ENCODE data around the gene SKI. TPM values are rescaled to one million over a fixed set of nuclear protein-coding genes. Genes with fewer than 3 reads are reported as not detected.

The SKI gene
- total RNA-seq, 6 donors from 2014 or later, result 57.3 to 108 (median 96.9) TPM

DNA sequence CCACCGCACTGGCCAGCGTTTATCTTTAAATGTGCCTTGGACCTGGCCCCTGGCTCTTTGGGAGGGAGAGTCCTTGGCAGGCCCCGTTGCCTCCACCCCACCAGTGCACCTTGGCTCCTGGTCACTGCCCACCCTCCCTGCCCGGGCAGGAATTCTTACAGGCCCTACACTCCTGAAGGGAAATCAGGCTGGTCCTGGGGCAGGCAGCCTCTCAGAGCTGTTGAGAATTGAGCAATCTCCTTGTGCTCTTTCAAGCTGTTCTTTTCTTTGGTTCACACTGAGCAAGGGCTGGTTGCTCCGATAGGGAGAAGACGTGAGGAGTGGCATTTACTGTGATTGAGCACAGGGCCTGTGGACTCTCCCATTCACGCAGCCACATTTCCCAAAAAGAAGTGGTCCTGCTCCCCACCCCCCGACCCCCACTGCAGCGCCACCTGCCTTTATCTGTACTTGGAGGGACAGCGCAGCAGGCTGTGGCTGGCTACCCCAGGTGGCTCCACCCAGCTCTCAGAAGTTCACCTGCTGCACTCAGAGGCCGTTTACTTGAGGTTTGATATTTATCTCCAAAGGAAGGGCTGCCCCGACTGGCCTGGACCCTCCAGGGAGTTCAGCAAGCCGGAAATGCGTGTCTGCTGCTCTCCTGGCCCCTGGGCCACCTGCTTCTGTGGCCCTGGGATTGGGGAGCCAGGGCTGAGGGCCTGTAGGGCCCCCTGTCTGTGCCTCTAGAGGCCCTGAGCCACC is 47.8 kb downstream of the SKI start:
- H3K9me3 ChIP-seq, result no peaks in the 10 kb centered on the region
- peaks cover 89 to 95% (median 94%) of the 10 kb centered on the region in 4 donors for H3K4me1 ChIP-seq
- WGBS, 2 donors, result 33 to 47% methylated on average over 6 to 14 of the region's 14 CpGs
- ATAC-seq (ENCODE audit: low FRiP score in 2 of 2) (peak; percentile 50 to 81), DNase-seq (peak; percentile 21 to 84)
- no peak for TF ChIP-seq POLR2AphosphoS5 (IDR thresholded peaks at IDR 0.05)
- TF ChIP-seq, protein P1, sequence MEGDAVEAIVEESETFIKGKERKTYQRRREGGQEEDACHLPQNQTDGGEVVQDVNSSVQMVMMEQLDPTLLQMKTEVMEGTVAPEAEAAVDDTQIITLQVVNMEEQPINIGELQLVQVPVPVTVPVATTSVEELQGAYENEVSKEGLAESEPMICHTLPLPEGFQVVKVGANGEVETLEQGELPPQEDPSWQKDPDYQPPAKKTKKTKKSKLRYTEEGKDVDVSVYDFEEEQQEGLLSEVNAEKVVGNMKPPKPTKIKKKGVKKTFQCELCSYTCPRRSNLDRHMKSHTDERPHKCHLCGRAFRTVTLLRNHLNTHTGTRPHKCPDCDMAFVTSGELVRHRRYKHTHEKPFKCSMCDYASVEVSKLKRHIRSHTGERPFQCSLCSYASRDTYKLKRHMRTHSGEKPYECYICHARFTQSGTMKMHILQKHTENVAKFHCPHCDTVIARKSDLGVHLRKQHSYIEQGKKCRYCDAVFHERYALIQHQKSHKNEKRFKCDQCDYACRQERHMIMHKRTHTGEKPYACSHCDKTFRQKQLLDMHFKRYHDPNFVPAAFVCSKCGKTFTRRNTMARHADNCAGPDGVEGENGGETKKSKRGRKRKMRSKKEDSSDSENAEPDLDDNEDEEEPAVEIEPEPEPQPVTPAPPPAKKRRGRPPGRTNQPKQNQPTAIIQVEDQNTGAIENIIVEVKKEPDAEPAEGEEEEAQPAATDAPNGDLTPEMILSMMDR (IDR thresholded peaks at IDR 0.05), result no peak
- peak in 1 of 4 donors; percentile 2 for TF ChIP-seq EP300 (IDR thresholded peaks at IDR 0.05)
- H3K27me3 ChIP-seq, result no peaks in the 10 kb centered on the region
- no peak overlapping the region for H3K4me3 ChIP-seq
- peak overlapping the region; percentile 76 to 90 (median 84) for H3K27ac ChIP-seq
- H3K36me3 ChIP-seq, result peaks cover 0 to 5% (median 0%) of the 10 kb centered on the region in 4 donors

GRCh38 chr1:2276803-2277580 is 48.9 kb downstream of the SKI start:
- peaks cover 0 to 5% (median 0%) of the 10 kb centered on the region in 4 donors for H3K36me3 ChIP-seq
- no peak for ATAC-seq (ENCODE audit: low FRiP score in 2 of 2)
- 67 to 70% methylated on average over 11 to 12 of the region's 12 CpGs for WGBS, 2 donors
- DNase-seq, result no peak
- peak overlapping the region; percentile 76 to 90 (median 84) for H3K27ac ChIP-seq
- no peak for TF ChIP-seq POLR2A (IDR thresholded peaks at IDR 0.05)
- no peak for TF ChIP-seq POLR2AphosphoS5 (IDR thresholded peaks at IDR 0.05)
- TF ChIP-seq, protein P1 (IDR thresholded peaks at IDR 0.05), result no peak
- no peak for TF ChIP-seq EP300 (IDR thresholded peaks at IDR 0.05)
- no peaks in the 10 kb centered on the region for H3K27me3 ChIP-seq
- H3K4me1 ChIP-seq, result peaks cover 79 to 85% (median 84%) of the 10 kb centered on the region in 4 donors
- no peaks in the 10 kb centered on the region for H3K9me3 ChIP-seq
- H3K4me3 ChIP-seq, result no peak overlapping the region

- Histone ChIP-seq H3K9me3 (no peaks in the 10 kb centered on the region), H3K27me3 (no peaks in the 10 kb centered on the region), H3K36me3 (peaks cover 0 to 5% (median 0%) of the 10 kb centered on the region in 4 donors), H3K4me1 (peaks cover 69 to 78% (median 77%) of the 10 kb centered on the region in 4 donors), H3K27ac (peak overlapping the region; percentile 80 to 90 (median 84)), H3K4me3 (no peak overlapping the region)
- TF ChIP-seq POLR2AphosphoS5 (IDR thresholded peaks at IDR 0.05) (no peak), POLR2A (IDR thresholded peaks at IDR 0.05) (no peak), EP300 (IDR thresholded peaks at IDR 0.05) (no peak)
- TF ChIP-seq, protein P1 (IDR thresholded peaks at IDR 0.05), result no peak
- WGBS, 2 donors, result 87 to 89% methylated on average over 20 to 25 of the region's 25 CpGs
- peak in 1 of 2 donors; percentile 41 for ATAC-seq (ENCODE audit: low FRiP score in 2 of 2)
- DNase-seq, result peak; percentile 52 to 71
These were observed 49.8 kb downstream of the SKI start for GRCh38 chr1:2277741-2278488.

DNA sequence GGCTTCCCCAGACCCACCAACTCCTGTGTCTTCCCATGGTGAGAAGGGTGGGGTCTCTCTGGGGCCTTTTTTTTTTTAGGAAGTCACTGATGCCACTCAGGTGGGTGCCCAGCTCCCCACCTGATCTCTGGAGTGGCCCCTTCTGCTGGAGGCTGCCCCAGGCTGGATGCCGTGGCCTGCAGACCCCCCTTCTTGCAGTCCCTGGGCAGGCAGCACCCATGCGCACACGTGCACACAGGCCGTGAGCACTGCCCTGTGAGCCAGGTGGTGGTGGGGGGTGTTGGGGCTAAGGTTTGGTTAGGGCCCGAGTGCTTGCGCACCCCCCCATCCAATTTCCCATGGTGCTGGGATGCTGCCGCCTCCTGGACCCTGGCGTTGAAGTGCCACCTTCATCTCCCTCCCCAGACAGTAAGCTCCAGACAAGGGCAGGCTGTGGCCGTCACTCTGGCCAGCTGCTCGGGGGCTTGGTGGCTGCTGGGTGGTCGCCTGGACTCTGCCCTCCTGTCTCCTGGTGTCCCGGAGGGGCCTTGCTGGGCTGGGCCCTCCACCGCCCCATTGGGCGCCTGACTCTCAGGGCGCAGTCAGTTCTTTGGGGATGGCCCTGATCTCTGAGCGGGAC is 50.6 kb downstream of the SKI start:
- ATAC-seq (ENCODE audit: low FRiP score in 2 of 2) (peak in 1 of 2 donors; percentile 4), DNase-seq (no peak)
- no peak for TF ChIP-seq POLR2A (IDR thresholded peaks at IDR 0.05)
- no peaks in the 10 kb centered on the region for H3K9me3 ChIP-seq
- WGBS, 2 donors, result 40 to 48% methylated on average over 1 to 13 of the region's 16 CpGs
- peak overlapping the region in 1 of 4 donors; percentile 4 for H3K4me3 ChIP-seq
- no peaks in the 10 kb centered on the region for H3K27me3 ChIP-seq
- H3K4me1 ChIP-seq, result peaks cover 63 to 78% (median 77%) of the 10 kb centered on the region in 4 donors
- peak overlapping the region; percentile 80 to 90 (median 84) for H3K27ac ChIP-seq
- peaks cover 0 to 5% (median 0%) of the 10 kb centered on the region in 4 donors for H3K36me3 ChIP-seq

Measured in upper lobe of left lung (tissue), 6 donors.